ENCODE measurements around the gene TMX4.
"Not testable (repeated sequence)": the region's sequence is repeated elsewhere in the genome, so short reads cannot be mapped to it uniquely, and the experiment has no call there.

TMX4 gene

GRCh38 chr20:8043687-8044282 is 24.2 kb upstream of the TMX4 start:
- TF ChIP-seq, protein P1, sequence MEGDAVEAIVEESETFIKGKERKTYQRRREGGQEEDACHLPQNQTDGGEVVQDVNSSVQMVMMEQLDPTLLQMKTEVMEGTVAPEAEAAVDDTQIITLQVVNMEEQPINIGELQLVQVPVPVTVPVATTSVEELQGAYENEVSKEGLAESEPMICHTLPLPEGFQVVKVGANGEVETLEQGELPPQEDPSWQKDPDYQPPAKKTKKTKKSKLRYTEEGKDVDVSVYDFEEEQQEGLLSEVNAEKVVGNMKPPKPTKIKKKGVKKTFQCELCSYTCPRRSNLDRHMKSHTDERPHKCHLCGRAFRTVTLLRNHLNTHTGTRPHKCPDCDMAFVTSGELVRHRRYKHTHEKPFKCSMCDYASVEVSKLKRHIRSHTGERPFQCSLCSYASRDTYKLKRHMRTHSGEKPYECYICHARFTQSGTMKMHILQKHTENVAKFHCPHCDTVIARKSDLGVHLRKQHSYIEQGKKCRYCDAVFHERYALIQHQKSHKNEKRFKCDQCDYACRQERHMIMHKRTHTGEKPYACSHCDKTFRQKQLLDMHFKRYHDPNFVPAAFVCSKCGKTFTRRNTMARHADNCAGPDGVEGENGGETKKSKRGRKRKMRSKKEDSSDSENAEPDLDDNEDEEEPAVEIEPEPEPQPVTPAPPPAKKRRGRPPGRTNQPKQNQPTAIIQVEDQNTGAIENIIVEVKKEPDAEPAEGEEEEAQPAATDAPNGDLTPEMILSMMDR (IDR thresholded peaks at IDR 0.05; ENCODE audit: low read depth, low read length), result peak; percentile 55
- DNase-seq (ENCODE audit: low read depth, low spot score), result peak; percentile 55
- in situ Hi-C loops (cut with HindIII; ENCODE audit: low sequenced_read_pairs), result no loop called here
- H3K4me3 ChIP-seq (ENCODE audit: low read depth, low read length), result no peak overlapping the region

- TF ChIP-seq, protein P1 (IDR thresholded peaks at IDR 0.05; ENCODE audit: low read depth, low read length), result no peak
- in situ Hi-C loops (cut with HindIII; ENCODE audit: low sequenced_read_pairs), result no loop called here
- H3K4me3 ChIP-seq (ENCODE audit: low read depth, low read length), result no peak overlapping the region
- no peak for DNase-seq (ENCODE audit: low read depth, low spot score)
Measured at GRCh38 chr20:8039042-8039441, 19.5 kb upstream of the TMX4 start.

DNA sequence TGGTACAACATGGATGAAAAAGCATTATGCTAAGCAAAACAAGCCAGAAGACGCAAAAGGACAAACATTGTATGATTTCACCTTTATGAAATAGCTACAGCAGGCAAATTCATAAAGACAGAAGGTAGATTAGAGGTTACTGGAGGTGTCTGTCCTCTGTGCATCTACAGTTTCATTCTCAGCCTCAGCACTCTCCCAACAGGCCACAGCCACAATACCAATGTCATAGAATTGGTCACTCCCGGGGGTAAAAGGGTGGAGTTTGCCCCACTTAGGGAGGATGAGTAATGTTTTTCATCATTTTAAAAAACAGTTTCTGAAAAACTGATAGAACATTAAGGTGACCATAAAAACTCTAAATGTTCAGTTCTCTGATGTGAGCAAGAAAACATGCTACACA is 17.2 kb upstream of the TMX4 start:
- no peak for DNase-seq (ENCODE audit: low read depth, low spot score)
- in situ Hi-C loops (cut with HindIII; ENCODE audit: low sequenced_read_pairs), result no loop called here
- TF ChIP-seq, protein P1 (IDR thresholded peaks at IDR 0.05; ENCODE audit: low read depth, low read length), result no peak
- H3K4me3 ChIP-seq (ENCODE audit: low read depth, low read length), result no peak overlapping the region

DNA sequence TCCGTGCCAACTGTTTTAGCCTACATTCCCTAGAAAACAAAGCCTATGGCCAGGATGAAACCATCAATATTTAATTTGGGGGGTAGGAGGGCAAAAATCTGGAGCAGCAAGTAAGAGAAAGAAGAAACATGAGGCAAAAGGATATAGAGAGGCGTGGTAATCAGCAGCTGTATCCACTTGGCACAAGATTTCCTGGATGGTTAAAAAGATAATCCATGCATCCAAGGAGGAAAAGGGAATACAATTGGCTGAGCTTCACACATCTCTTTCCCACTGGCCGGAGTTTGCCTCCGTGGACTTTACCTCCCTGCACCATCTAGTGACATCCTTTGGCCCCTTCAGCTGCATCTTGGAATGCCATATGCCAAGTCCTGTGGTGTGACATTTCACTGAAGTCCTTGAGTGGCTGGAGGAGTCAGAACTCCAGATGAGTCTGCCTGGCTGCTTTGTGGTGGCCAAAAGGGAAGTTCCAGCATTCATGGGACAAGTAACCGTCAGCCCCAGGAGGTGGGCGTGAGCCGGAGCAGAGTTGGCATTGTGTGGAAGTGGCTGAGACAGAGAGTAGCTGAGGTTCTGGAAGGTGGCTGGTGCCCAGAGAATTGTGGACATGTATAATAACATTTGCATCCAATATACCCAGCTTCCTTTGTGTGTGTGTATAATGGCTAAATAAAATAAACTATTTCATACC is 13.7 kb upstream of the TMX4 start:
- no peak for DNase-seq (ENCODE audit: low read depth, low spot score)
- in situ Hi-C loops (cut with HindIII; ENCODE audit: low sequenced_read_pairs), result no loop called here
- no peak overlapping the region for H3K4me3 ChIP-seq (ENCODE audit: low read depth, low read length)
- TF ChIP-seq, protein P1 (IDR thresholded peaks at IDR 0.05; ENCODE audit: low read depth, low read length), result no peak

DNA sequence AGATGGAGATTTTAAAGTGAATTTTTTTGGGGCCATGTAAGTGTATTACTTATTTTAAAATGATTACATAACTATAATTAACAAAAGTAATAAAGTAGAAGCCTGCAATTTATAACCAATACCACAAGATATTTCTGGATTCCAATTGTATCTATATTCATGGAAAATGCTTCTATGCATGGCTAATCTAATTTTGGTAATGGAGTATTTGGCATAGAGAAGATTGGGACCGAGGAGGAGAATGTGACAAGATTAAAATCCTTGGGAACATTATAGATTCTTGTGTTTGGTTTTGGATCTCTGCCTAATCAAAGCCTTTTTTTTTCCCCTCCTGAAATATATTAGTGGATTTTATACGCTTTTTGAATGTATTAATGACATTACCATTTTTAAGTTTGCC is 12.9 kb upstream of the TMX4 start:
- in situ Hi-C loops (cut with HindIII; ENCODE audit: low sequenced_read_pairs), result no loop called here
- no peak for DNase-seq (ENCODE audit: low read depth, low spot score)
- TF ChIP-seq, protein P1 (IDR thresholded peaks at IDR 0.05; ENCODE audit: low read depth, low read length), result no peak
- H3K4me3 ChIP-seq (ENCODE audit: low read depth, low read length), result no peak overlapping the region

GRCh38 chr20:8031539-8031938 is 12.0 kb upstream of the TMX4 start:
- H3K4me3 ChIP-seq (ENCODE audit: low read depth, low read length); DNase-seq (ENCODE audit: low read depth, low spot score); in situ Hi-C loops (cut with HindIII; ENCODE audit: low sequenced_read_pairs): not testable (repeated sequence)

GRCh38 chr20:8021541-8022269 is 2.1 kb upstream of the TMX4 start:
- H3K4me3 ChIP-seq (ENCODE audit: low read depth, low read length), result no peak overlapping the region
- in situ Hi-C loops (cut with HindIII; ENCODE audit: low sequenced_read_pairs), result no loop called here
- DNase-seq (ENCODE audit: low read depth, low spot score), result no peak
- TF ChIP-seq, protein P1 (IDR thresholded peaks at IDR 0.05; ENCODE audit: low read depth, low read length), result no peak

Data from astrocyte of the spinal cord (primary cell).